Activated naive CD4-positive, alpha-beta T cell treated with anti-CD3 and anti-CD28 coated beads, Interleukin-2, amount 10 ng/mL, durations not matched to agents 7 days and 5 days (primary cell): ENCODE measurements around the gene TEDDM1.
A peak's percentile ranks its signal among the peaks of the same experiment; 100 is the strongest.
"Not testable (repeated sequence)": the region's sequence is repeated elsewhere in the genome, so short reads cannot be mapped to it uniquely, and the experiment has no call there.

ENCODE experiments used
- CTCF ChIA-PET: fragments of 350-600 bp; sonication (Branson Sonifier 250); formaldehyde crosslinking; loops from one replicate; lab custom pipeline; 2021; ENCODE audit warnings: antibody characterized with exemption; lab: Charles Lee
- DNase-seq: peaks from one replicate; pipeline ENCODE4 v3.0.0-alpha.2; 2020
- H3K27ac Mint-ChIP-seq: one replicate; pipeline ENCODE4 v1.8.0; 2021; ENCODE audit warnings: mild to moderate bottlenecking, moderate library complexity, mixed read lengths
- H3K27me3 Mint-ChIP-seq: one replicate; pipeline ENCODE4 v1.8.0; 2021; ENCODE audit warnings: mild to moderate bottlenecking, mixed read lengths
- H3K36me3 Mint-ChIP-seq: one replicate; pipeline ENCODE4 v1.8.0; 2021; ENCODE audit warnings: mixed read lengths
- H3K4me1 Mint-ChIP-seq: one replicate; pipeline ENCODE4 v1.8.0; 2021; ENCODE audit warnings: mixed read lengths
- H3K4me3 Mint-ChIP-seq: one replicate; pipeline ENCODE4 v1.8.0; 2021; ENCODE audit warnings: mild to moderate bottlenecking, moderate library complexity, mixed read lengths
- H3K9me3 Mint-ChIP-seq: one replicate; pipeline ENCODE4 v1.8.0; 2021; ENCODE audit warnings: mixed read lengths

Gene TEDDM1

GRCh38 chr1:182400567-182400966 lies at the start of gene TEDDM1:
TSS of gene TEDDM1 (minus strand) at chr1:182400667. CDS start at chr1:182400485, 182 bp downstream.
- DNase-seq: no peak
- H3K9me3 Mint-ChIP-seq: peaks cover 4% of the 10 kb centered on the region
- no peak within 1 kb of the TSS for H3K27ac Mint-ChIP-seq
- peaks cover 31% of the 10 kb centered on the region for H3K27me3 Mint-ChIP-seq
- CTCF ChIA-PET: interaction anchor here (0.6 to 10.6 kb wide), 4 partner anchors 101 to 320 kb away, joined by 3 to 251 read pairs (median 87); no protein-coding TSS in a partner anchor
- no peak within 1 kb of the TSS for H3K4me3 Mint-ChIP-seq
- peaks cover 12% of the 10 kb centered on the region for H3K4me1 Mint-ChIP-seq
- H3K36me3 Mint-ChIP-seq: no peaks in the 10 kb centered on the region

- no peak within 1 kb of the TSS for H3K27ac Mint-ChIP-seq
- H3K9me3 Mint-ChIP-seq: no peaks in the 10 kb centered on the region
- no peaks in the 10 kb centered on the region for H3K36me3 Mint-ChIP-seq
- H3K4me3 Mint-ChIP-seq: no peak within 1 kb of the TSS
- no peak for DNase-seq
- H3K4me1 Mint-ChIP-seq: peaks cover 4% of the 10 kb centered on the region
- peaks cover 6% of the 10 kb centered on the region for H3K27me3 Mint-ChIP-seq
- CTCF ChIA-PET: interaction anchor here (0.9 kb wide), 1 partner anchor 145 kb away, joined by 6 read pairs; no protein-coding TSS in a partner anchor
These were observed 49.6 kb upstream of the TEDDM1 start, which contains the start of gene RGSL1 for GRCh38 chr1:182450087-182450486. TSS of gene RGSL1 (plus strand) at chr1:182450146. CDS start at chr1:182450166, 20 bp downstream.

- no peak overlapping the region for H3K4me3 Mint-ChIP-seq
- H3K9me3 Mint-ChIP-seq: no peaks in the 10 kb centered on the region
- H3K36me3 Mint-ChIP-seq: no peaks in the 10 kb centered on the region
- H3K4me1 Mint-ChIP-seq: peaks cover 4% of the 10 kb centered on the region
- CTCF ChIA-PET: interaction anchor here (0.6 to 1.0 kb wide), 3 partner anchors 145 to 336 kb away, joined by 3 to 4 read pairs (median 3); no protein-coding TSS in a partner anchor
- no peak for DNase-seq
- no peak overlapping the region for H3K27ac Mint-ChIP-seq
- H3K27me3 Mint-ChIP-seq: peaks cover 13% of the 10 kb centered on the region
These were observed 47.2 kb upstream of the TEDDM1 start for GRCh38 chr1:182447660-182448059.

- CTCF ChIA-PET: interaction anchor here (0.6 to 1.0 kb wide), 2 partner anchors 146 to 337 kb away, joined by 3 to 4 read pairs; no protein-coding TSS in a partner anchor
- not testable (repeated sequence) for DNase-seq, H3K36me3 Mint-ChIP-seq, H3K27ac Mint-ChIP-seq, H3K4me1 Mint-ChIP-seq, H3K4me3 Mint-ChIP-seq, H3K9me3 Mint-ChIP-seq
- peaks cover 13% of the 10 kb centered on the region for H3K27me3 Mint-ChIP-seq
These were observed 46.7 kb upstream of the TEDDM1 start for GRCh38 chr1:182447124-182447523.

- no peak overlapping the region for H3K27ac Mint-ChIP-seq
- CTCF ChIA-PET: no interaction called here
- no peaks in the 10 kb centered on the region for H3K9me3 Mint-ChIP-seq
- no peak overlapping the region for H3K4me3 Mint-ChIP-seq
- peaks cover 10% of the 10 kb centered on the region for H3K27me3 Mint-ChIP-seq
- H3K4me1 Mint-ChIP-seq: no peaks in the 10 kb centered on the region
- peak; percentile 43 for DNase-seq
- no peaks in the 10 kb centered on the region for H3K36me3 Mint-ChIP-seq
These were observed 45.7 kb upstream of the TEDDM1 start for GRCh38 chr1:182446033-182446669.

GRCh38 chr1:182444497-182444896 lies 44.0 kb upstream of the TEDDM1 start:
- CTCF ChIA-PET: interaction anchor here (0.7 to 2.0 kb wide), 5 partner anchors 154 to 359 kb away, joined by 3 to 9 read pairs (median 4); no protein-coding TSS in a partner anchor
- DNase-seq: no peak
- no peak overlapping the region for H3K27ac Mint-ChIP-seq
- no peak overlapping the region for H3K4me3 Mint-ChIP-seq
- H3K4me1 Mint-ChIP-seq: no peaks in the 10 kb centered on the region
- H3K27me3 Mint-ChIP-seq: peaks cover 13% of the 10 kb centered on the region
- H3K9me3 Mint-ChIP-seq: no peaks in the 10 kb centered on the region
- no peaks in the 10 kb centered on the region for H3K36me3 Mint-ChIP-seq

- H3K27ac Mint-ChIP-seq: no peak overlapping the region
- peaks cover 3% of the 10 kb centered on the region for H3K9me3 Mint-ChIP-seq
- peaks cover 3% of the 10 kb centered on the region for H3K4me1 Mint-ChIP-seq
- H3K27me3 Mint-ChIP-seq: peaks cover 13% of the 10 kb centered on the region
- no peak for DNase-seq
- H3K36me3 Mint-ChIP-seq: no peaks in the 10 kb centered on the region
- CTCF ChIA-PET: no interaction called here
- no peak overlapping the region for H3K4me3 Mint-ChIP-seq
These were observed 41.9 kb upstream of the TEDDM1 start for GRCh38 chr1:182442333-182442732.

- CTCF ChIA-PET: no interaction called here
- DNase-seq: no peak
- Mint-ChIP-seq H3K36me3 (no peaks in the 10 kb centered on the region), H3K27ac (no peak overlapping the region), H3K9me3 (peaks cover 3% of the 10 kb centered on the region), H3K27me3 (peaks cover 17% of the 10 kb centered on the region), H3K4me1 (peaks cover 3% of the 10 kb centered on the region), H3K4me3 (no peak overlapping the region)
These were observed 41.3 kb upstream of the TEDDM1 start for GRCh38 chr1:182441719-182442118.

GRCh38 chr1:182438326-182438725 lies 37.9 kb upstream of the TEDDM1 start:
- DNase-seq: no peak
- Mint-ChIP-seq H3K36me3 (no peaks in the 10 kb centered on the region), H3K4me1 (peaks cover 3% of the 10 kb centered on the region), H3K9me3 (peaks cover 3% of the 10 kb centered on the region), H3K27me3 (peaks cover 15% of the 10 kb centered on the region), H3K27ac (no peak overlapping the region), H3K4me3 (no peak overlapping the region)
- CTCF ChIA-PET: interaction anchor here (0.8 kb wide), 1 partner anchor 61 kb away, joined by 3 read pairs; no protein-coding TSS in a partner anchor

GRCh38 chr1:182433580-182433979 lies 33.1 kb upstream of the TEDDM1 start:
- DNase-seq: no peak
- Mint-ChIP-seq H3K4me1 (peaks cover 19% of the 10 kb centered on the region), H3K4me3 (no peak overlapping the region), H3K9me3 (peaks cover 3% of the 10 kb centered on the region), H3K27ac (no peak overlapping the region), H3K27me3 (peaks cover 11% of the 10 kb centered on the region), H3K36me3 (no peaks in the 10 kb centered on the region)
- CTCF ChIA-PET: no interaction called here

- Mint-ChIP-seq H3K4me1 (peaks cover 16% of the 10 kb centered on the region), H3K4me3 (no peak overlapping the region)
These were observed 30.8 kb upstream of the TEDDM1 start for GRCh38 chr1:182431278-182431677.

GRCh38 chr1:182430263-182431068 lies 30.0 kb upstream of the TEDDM1 start:
- H3K27ac Mint-ChIP-seq: no peak overlapping the region
- no peaks in the 10 kb centered on the region for H3K36me3 Mint-ChIP-seq
- H3K4me3 Mint-ChIP-seq: no peak overlapping the region
- DNase-seq: peak; percentile 61
- peaks cover 16% of the 10 kb centered on the region for H3K4me1 Mint-ChIP-seq
- CTCF ChIA-PET: interaction anchor here (1.0 to 1.8 kb wide), 2 partner anchors 34 to 952 kb away, joined by 3 to 4 read pairs; no protein-coding TSS in a partner anchor
- H3K27me3 Mint-ChIP-seq: peaks cover 8% of the 10 kb centered on the region
- no peaks in the 10 kb centered on the region for H3K9me3 Mint-ChIP-seq

More at GRCh38 chr1:182431278-182431677, 30.8 kb upstream of the TEDDM1 start:
- CTCF ChIA-PET: interaction anchor here (1.0 to 1.8 kb wide), 2 partner anchors 34 to 953 kb away, joined by 3 to 4 read pairs; no protein-coding TSS in a partner anchor
- Mint-ChIP-seq H3K27me3 (peaks cover 3% of the 10 kb centered on the region), H3K27ac (no peak overlapping the region), H3K36me3 (no peaks in the 10 kb centered on the region), H3K9me3 (no peaks in the 10 kb centered on the region)
- DNase-seq: no peak

GRCh38 chr1:182428043-182428442 lies 27.6 kb upstream of the TEDDM1 start:
- Mint-ChIP-seq H3K4me3 (no peak overlapping the region), H3K36me3 (no peaks in the 10 kb centered on the region), H3K9me3 (no peaks in the 10 kb centered on the region), H3K4me1 (peaks cover 16% of the 10 kb centered on the region), H3K27me3 (peaks cover 7% of the 10 kb centered on the region), H3K27ac (no peak overlapping the region)
- no peak for DNase-seq
- CTCF ChIA-PET: interaction anchor here (0.9 kb wide), 1 partner anchor 15 kb away, joined by 3 read pairs; no protein-coding TSS in a partner anchor
